ENCODE data around the gene STOX2. TPM values are rescaled to one million over a fixed set of nuclear protein-coding genes. Genes with fewer than 3 reads are reported as not detected.

STOX2 gene
- total RNA-seq, 1 donor from 2014 or later, result 42.3 TPM

- DNase-seq, result peak; percentile 73
These were observed 82.2 kb downstream of the STOX2 start for GRCh38 chr4:183986971-183987946.

DNA sequence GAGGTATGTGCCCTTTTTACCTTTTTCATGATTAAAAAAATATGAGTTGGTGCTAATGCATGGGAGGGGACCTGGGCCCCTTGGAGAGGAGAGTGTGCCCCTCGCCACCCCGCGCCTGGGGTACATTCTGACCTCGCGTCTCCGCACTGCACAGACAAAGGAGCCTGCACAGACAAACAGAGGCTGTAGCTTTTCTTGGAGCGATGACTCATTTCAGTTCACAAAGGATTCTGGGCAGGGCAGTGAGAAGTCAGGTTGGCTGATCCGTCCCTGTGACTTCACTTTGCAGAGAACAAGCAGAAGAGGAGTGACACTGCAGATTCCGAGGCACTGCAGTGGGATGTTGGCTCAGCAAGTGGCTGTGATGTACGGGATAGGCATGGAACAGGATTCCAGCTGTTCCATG, 82.9 kb downstream of the STOX2 start:
- peak; percentile 80 for DNase-seq

- DNase-seq, result no peak
These were observed 83.8 kb downstream of the STOX2 start for GRCh38 chr4:183988874-183989273.

GRCh38 chr4:183989461-183989860, 84.4 kb downstream of the STOX2 start:
- DNase-seq, result no peak

DNA sequence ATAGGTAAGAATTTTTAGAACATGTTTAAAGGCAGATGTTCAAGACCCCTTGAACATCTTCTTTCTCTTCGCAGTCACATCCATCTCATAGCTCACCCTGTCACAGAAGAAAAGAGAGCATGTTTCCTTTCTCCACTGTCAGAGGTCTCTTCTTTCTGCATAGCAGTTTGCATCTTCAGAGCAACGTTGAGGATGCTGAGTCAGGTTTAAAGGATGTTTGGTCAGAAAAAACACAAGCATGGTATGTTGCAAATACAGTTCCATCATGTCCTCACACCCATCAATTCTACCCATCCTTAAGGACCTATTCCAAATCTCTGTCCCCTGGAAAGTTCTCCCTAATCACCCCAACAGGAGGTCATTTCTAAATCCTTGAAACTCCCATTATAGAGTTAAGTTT, 84.8 kb downstream of the STOX2 start:
- DNase-seq, result no peak

DNA sequence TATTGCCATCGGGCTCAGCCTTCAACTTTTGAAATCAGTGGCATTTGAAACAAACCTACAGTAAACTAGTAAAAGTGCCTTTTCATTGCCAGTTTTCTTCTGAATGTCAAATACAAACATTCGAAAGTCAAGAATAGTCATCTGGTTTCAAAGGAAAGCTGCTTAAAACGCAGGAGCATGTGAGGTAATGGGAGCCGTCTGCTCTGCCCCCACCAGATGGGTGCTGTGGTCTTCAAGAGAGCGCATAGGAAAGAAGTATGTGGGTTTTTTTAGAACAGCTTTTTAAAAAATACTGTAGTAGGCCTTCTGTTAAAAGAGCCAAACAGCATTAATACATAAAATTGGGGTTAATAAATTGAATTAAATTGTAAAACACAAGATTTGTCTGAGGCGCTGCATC, 88.6 kb downstream of the STOX2 start:
- DNase-seq, result no peak

DNA sequence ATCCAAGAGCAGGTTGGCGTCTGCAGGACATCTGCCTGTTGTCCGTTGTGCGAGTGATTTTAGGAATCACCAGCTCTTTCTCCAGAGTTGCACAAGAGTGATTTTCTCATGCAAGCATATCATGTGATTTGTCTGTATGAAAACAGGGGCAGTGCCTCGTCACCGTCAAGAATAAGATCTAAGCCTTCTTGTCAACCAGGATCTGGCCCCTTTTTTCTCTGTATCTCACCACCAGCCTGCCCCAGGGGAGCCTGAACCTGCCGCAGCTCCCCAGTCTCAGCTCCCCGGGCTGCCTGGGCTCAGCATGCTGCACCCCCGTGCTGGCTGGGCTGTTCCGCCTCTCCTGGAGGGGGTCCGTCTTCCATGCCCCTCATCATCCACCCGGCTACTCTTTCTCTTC, 90.5 kb downstream of the STOX2 start:
- no peak for DNase-seq

GRCh38 chr4:183996868-183997267, 91.8 kb downstream of the STOX2 start:
- DNase-seq, result no peak

DNA sequence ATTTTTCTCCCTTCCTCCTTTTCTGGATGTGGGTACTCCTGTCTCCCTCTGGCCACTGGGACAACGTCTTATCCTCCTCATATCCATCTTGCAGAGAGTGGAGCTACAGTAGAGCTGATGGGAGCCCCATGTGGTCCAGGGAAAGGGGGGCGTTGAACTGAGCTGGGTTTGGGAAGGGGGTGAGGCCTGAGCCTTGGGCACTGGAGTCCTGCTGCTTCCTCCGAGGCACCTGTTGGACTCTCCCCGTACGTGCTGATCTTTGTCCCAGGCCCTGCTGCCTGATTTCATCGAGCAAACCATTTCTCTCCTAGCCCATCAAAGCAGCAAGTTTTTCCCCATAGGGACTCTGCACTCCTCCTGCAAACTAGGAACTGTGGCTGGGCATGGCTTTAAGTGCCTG, 94.3 kb downstream of the STOX2 start:
- DNase-seq, result no peak

DNA sequence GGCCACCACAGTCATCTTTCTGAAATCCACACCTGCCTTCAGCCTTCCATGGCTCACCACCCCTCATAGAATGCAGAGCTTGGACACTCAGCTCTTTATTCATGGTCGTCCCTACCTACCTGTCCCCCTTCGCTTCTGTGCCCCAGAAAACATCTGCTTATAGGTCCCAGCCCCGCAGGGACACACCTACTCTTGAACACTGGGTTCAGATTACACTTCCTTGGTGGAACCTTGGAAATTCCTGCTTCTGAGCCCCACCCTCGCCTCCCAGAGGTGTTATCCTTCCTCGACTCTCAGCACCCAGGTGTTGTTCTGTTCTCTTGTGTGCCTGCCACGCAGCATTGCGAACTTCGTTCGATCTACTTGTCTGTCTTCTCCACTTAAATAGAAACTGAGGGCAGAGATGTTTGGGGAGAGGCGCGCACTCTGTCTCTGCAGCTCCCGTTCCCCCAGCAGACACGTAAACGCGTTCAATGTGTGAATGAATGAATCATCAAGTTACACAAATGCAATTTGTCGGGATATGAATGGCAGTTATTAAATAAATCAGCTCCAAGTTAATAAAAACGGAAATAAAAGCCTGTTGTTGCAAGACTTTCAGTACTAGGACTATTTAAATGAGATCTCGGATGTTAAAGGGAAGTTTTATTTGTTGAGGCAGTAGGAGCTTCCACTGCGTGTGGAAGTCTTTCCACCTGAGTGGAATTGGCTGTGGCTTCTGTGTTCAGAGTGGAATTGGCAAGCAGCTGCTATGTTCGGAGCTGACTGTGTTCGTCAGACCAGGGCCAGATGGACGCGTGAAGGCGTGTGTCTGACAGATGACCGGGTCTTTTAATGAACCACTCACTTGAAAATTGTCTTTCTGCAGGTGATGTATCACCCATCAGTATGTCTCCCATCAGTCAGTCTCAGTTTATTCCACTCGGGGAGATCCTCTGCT, 95.6 kb downstream of the STOX2 start:
- DNase-seq, result no peak

GRCh38 chr4:184003433-184003832, 98.3 kb downstream of the STOX2 start:
- no peak for DNase-seq

DNA sequence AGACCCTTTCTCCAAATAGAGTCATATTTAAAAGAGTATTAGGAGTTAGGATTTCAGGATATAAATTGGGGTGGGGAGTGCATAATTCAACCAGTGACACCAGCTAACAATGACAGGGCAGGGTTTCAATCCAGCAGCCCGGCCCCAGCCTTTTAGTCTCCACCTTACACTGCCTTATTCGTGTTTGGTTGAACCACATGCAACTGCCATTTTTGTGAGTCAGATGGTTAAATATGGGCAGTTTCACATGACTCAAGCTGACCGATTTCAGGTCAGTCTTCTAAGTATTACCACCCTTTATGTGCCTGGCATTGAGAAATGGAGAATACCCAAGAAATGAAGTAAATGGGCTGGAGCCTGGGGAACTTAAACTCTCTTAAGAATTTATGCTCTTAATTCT, 102.8 kb downstream of the STOX2 start:
- DNase-seq, result no peak

DNA sequence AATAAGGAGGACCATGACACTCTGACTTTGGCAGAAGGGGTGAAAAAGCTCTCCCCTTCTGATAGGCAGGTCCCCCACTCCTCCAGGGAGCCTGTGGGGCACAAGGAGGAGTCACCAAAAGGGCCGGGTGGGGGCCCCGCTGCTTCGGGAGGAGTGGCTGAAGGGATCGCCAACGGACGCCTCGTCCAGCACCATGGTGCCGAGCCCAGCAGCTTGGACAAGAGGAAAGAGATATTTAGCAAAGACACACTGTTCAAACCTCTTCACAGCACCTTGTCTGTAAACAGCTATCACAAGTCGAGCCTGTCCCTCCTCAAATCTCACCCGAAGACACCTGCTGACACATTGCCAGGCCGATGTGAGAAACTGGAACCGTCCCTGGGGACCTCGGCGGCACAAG, 105.6 kb downstream of the STOX2 start:
- no peak for DNase-seq

DNA sequence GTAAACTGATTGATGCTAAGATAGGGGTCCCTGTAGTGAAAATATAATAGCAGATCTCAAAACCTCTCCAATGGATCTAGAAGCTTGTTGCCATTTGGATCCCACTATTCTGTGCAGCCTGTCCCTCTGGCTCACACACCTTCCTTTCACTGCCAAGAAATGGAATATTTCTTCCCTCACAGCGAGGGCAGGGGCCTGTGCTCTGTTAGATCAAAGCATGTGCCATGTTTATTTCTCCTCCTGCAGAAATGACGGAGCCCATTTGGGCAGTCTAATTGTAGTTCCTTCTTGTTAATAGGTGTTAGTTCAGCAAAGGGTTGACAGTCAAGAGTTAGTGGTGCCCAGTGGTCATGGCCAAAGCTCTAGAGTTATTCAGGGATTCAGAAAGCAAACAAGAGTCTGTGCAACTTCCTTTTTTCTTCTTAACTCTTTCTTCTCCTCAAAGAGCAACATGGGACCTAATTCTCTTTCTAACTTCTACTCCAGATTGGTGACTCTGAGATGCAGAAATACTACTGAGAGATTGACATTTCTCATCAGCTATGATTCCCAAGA, 106.8 kb downstream of the STOX2 start:
- no peak for DNase-seq

- no peak for DNase-seq
These were observed 107.8 kb downstream of the STOX2 start for GRCh38 chr4:184012937-184013336.

- no peak for DNase-seq
These were observed 109.2 kb downstream of the STOX2 start for GRCh38 chr4:184014301-184014700.

- no peak for DNase-seq
These were observed 111.9 kb downstream of the STOX2 start for GRCh38 chr4:184016759-184017668.

DNA sequence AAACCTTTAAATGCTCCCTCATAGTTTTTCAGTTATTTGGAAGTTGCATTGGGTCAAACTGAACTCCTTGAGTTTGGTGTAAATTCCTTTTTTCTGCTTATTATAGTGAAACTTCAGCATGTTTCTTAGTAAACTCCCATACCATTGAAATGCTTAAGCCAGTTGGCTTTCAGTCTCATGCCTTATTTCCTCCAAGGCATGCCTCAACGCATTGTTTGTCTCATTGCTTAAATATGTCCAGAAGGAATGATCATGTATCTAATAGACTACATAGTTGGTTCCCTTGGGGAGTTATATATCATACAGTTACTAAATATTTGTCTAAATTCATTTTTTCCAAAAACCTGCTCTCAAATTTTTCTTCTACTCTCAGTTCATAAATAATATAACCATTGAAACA, 114.0 kb downstream of the STOX2 start:
- no peak for DNase-seq

DNA sequence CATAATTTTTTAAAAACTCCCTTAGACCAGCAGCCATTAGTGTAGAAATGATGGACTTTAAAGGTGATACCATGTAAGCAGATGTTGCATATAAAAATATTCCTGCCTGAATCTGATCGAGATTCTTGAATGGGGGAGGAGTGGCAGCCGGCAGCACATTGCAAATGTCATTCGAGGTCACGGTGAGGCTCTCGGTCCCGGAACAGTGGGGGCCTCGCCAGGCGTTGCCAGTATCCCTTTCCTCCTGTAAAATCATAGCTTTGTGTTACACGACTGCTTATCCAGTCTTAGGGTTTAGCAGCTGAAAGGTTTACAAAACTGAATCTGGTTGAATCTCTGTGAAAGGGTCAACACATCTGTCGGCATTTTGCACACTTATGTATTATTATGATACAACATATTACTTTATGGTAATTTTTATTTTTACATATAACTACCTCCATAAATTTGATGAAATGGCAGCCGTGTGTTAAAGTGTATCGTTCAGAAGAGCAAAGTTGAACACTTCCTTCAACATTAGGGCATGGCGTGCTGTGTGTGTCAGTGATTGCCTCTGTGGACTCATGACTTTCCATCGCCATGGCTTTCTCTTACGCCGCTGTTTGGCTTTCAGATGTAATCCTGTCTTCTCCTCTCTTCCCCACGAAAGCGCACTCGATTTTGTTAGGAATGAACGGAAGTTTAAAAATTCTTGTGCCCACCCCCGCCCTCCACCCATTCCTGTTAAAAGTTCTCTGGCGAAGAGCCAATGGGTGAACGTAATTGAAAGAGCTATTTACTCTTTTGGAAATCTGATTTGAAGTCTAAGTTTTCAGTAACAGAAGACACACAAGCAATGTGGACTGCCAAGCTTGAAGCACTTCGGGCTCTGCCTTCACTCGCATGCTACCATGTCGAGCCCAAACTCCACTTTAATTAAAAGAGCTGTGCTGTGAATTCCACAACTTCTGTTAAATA, 114.8 kb downstream of the STOX2 start:
- DNase-seq, result no peak

GRCh38 chr4:184021389-184021788, 116.3 kb downstream of the STOX2 start:
- DNase-seq, result no peak
